PC-9 (cell line): Measurements from ENCODE around the gene NOCT.
"Not testable (repeated sequence)": the region's sequence is repeated elsewhere in the genome, so short reads cannot be mapped to it uniquely, and the experiment has no call there.

Experiments
- CTCF ChIP-seq: fragments of 200-600 bp; sonication (generic); conservative IDR thresholded peaks from 2 replicates; pipeline ENCODE4 v1.6.1; 2017; ENCODE audit warnings: mixed run types, antibody characterized with exemption, mild to moderate bottlenecking, moderate library complexity
- EZH2 ChIP-seq: fragments of 200-600 bp; sonication (generic); IDR thresholded peaks from 2 replicates; pipeline ENCODE4 v1.8.0; 2017; ENCODE audit warnings: antibody characterized with exemption, low read depth

GRCh38 chr4:139003668-139004067 is 11.9 kb upstream of the NOCT start:
- not testable (repeated sequence) for TF ChIP-seq CTCF, EZH2
